ENCODE measurements around the gene ACOT11. TPM values are rescaled to one million over a fixed set of nuclear protein-coding genes. Genes with fewer than 3 reads are reported as not detected.

ACOT11 gene
- total RNA-seq, 1 donor from 2014 or later, result 1.5 TPM

GRCh38 chr1:54583871-54584270 lies 35.8 kb downstream of the ACOT11 start:
- no peak for DNase-seq (ENCODE audit: low spot score)
- no peak for ATAC-seq

GRCh38 chr1:54584575-54584974 lies 36.5 kb downstream of the ACOT11 start:
- ATAC-seq, result no peak

GRCh38 chr1:54585181-54586066 lies 37.4 kb downstream of the ACOT11 start:
- ATAC-seq, result no peak
- no peak for DNase-seq (ENCODE audit: low spot score)

More at GRCh38 chr1:54584575-54584974, 36.5 kb downstream of the ACOT11 start:
- no peak for DNase-seq (ENCODE audit: low spot score)

DNA sequence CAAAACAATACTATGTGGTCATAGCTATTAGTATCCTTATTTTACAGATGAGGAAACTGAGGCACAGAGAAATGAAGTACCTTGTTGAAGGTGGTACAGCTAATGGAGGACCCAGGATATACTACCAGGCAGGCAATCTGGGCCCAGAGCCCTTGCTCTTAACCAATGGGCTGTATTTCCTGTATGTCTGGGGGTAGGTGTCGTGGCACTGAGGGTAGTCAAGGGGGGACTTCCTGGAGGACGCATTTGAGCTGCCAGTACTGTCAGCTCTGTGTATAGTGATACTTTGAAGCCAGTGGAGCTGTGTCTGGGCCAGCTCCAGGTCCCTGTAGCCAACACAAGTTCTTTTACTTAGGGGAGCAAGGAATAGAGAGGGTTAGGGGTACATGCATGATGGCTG lies 40.3 kb downstream of the ACOT11 start:
- DNase-seq (ENCODE audit: low spot score), result no peak
- no peak for ATAC-seq

GRCh38 chr1:54591127-54591756 lies 43.2 kb downstream of the ACOT11 start:
- peak; percentile 65 for DNase-seq (ENCODE audit: low spot score)
- peak; percentile 62 for ATAC-seq

GRCh38 chr1:54593571-54594160 lies 45.6 kb downstream of the ACOT11 start:
- no peak for ATAC-seq
- no peak for DNase-seq (ENCODE audit: low spot score)

DNA sequence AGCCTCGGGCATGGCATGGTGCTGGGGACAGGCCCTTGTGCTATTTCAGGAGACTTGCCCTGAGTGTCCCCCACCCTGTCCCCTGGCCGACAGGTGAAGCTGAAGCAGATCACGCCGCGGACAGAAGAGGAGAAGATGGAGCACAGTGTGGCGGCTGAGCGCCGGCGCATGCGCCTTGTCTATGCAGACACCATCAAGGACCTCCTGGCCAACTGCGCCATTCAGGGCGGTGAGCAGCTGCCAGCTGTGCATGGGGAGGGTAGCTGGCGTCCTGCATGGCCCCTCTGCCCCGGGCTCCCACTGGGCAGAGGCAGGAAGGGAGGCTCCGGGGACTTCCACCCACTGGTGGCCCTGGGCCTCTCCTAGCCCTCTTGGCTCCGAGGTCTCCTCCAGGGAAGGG lies 46.4 kb downstream of the ACOT11 start:
- DNase-seq (ENCODE audit: low spot score), result no peak
- no peak for ATAC-seq

DNA sequence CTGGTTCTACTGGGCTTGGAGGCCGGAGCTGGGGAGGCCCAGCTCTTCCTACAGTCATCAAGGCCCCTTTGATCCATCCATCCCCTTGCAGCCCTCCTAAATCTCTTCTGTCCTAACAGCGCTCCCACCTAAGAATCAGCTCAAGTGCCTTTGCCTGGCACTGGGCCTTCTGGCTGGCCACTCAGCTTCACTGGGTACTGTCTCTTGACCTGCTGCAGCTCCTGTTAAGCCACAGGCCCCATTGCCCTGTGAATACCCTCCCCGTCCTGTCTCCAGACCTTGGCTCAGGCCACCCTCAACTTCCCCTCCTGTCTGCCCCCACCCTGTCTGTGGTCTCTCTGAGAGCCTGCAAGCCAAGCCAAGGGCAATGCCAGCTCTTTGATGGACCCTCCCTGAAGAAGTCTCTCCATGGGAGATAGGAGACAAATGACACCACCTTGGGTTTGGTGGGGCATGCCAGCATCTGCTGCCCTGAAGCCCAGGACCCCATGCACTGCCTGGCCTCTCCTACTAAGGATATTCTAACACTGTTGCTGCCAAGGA lies 48.0 kb downstream of the ACOT11 start:
- DNase-seq (ENCODE audit: low spot score), result no peak
- no peak for ATAC-seq

DNA sequence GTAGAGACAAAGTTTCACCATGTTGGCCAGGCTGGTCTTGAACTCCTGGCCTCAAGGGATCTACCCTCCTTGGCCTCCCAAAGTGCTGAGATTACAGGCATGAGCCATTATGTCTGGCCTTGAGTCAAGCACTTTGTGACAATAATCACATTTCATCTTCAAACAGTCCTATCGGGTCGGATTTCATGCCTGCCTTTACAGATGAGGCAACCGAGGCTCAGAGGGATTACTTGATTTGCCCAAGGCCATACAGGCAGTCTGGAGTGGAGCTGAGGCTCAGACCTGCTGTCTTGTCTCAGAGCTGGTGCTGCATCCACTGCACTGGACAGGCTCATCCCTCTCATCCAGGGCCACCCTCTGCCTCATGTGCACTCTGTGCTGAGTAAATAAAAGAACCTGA lies 48.7 kb downstream of the ACOT11 start:
- DNase-seq (ENCODE audit: low spot score) (no peak), ATAC-seq (no peak)

DNA sequence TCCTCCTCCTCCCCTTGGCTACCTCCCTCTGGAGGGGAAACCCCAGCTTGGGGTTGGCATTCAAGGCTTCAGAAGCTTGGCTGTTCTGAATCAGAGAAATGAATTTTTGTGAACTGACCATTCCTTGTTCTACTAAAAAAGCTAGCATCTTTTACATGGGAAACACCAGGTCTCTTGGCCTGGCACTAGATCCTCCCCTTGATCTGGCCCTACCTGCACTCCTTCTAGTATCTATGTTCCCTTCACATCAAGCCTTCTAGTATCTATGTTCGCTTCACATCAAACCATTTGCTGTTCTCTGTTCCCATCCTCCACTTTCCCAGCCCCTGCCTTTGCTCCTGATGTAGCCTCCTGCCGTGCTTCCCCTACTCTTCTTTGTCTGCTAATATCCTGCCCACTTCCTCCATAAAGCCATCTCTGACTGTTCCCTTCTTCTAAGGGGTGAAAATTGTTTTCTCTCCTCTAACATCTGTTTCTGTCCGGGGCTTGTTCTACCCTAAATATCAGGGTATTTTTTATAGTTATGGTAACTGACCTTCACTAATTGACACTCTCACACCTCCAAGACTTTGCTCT lies 49.5 kb downstream of the ACOT11 start:
- DNase-seq (ENCODE audit: low spot score), result no peak

DNA sequence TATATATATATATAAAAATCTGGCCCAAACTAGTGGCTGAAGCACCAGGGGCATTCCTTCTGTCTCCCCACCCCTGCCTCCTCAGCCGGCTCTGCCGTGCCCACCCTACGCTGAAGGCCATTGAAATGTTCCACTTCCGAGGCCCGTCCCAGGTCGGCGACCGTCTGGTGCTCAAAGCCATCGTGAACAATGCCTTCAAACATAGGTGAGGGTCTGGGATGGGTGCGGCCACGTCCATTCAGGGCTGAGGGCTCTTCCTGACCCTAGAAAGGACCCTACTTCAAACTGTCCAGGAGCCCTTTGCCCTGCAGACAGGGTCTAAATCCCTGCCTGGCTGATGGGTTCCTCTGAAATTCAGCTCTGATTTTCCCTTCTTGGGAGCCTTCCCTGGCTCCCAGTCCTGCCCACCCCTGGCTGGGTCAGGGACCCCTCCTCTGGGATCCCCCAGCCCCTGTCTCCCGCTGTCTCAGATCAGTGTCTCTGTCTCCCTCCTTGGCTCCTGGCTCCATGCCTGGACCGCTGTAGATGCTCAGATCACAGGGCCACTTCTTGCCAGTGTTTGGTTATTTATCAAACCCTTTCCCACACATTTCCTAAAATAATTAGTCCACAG lies 51.3 kb downstream of the ACOT11 start:
- ATAC-seq (peak; percentile 22), DNase-seq (ENCODE audit: low spot score) (no peak)

More for the DNA sequence above, 49.5 kb downstream of the ACOT11 start:
- no peak for ATAC-seq

GRCh38 chr1:54600947-54601721 lies 53.1 kb downstream of the ACOT11 start:
- DNase-seq (ENCODE audit: low spot score) (no peak), ATAC-seq (no peak)

- ATAC-seq (peak; percentile 19), DNase-seq (ENCODE audit: low spot score) (no peak)
These were observed 53.7 kb downstream of the ACOT11 start for GRCh38 chr1:54601730-54602129.

GRCh38 chr1:54602554-54602953 lies 54.5 kb downstream of the ACOT11 start:
- ATAC-seq, result no peak
- no peak for DNase-seq (ENCODE audit: low spot score)

- ATAC-seq (no peak), DNase-seq (ENCODE audit: low spot score) (no peak)
These were observed 55.2 kb downstream of the ACOT11 start for GRCh38 chr1:54603241-54603640.

GRCh38 chr1:54604051-54604450 lies 56.0 kb downstream of the ACOT11 start:
- ATAC-seq, result no peak
- DNase-seq (ENCODE audit: low spot score), result no peak

GRCh38 chr1:54604572-54605370 lies 56.7 kb downstream of the ACOT11 start:
- ATAC-seq, result no peak

DNA sequence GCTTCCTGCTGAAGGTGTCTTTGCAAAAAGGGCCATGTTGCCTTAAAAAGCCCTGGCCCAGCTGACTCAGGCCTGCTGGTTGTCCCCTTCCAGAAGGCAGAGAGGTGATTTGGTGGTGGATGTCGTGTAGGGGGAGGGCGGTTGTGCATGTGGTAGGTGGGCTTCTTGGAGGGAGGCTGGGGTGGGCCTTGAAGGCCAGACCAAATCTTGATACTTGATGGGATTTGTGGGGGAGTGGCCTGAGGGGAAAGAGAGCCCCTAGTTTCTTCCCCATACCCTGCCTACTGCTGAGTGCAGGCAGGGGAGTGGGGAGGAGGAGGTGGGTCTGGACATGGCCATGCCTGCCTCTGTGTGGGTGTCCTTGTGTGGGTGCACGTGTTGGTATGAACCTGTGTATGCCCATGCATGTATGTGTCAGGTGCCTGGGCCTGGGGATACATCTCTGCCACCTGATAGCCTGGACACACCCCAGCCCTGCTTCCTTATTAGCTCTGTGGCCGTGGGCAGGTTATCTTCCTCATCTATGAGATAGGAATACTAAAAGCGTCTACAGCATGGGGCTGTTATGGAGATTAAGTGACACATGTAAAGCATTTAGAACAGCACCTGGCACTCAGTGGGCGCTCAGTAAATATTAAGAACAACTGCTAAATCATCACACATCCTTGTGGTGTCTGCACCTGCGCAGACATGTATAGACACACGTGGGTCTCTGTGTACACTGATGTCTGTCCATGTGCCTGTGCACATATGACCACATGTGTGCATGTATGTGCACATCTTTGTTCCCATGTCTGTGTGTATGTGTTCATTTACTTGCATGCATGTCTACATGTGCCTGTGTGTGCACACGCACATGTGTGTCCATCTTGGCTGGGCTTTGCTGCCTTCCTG lies 58.3 kb downstream of the ACOT11 start:
- ATAC-seq (no peak), DNase-seq (ENCODE audit: low spot score) (no peak)

More at GRCh38 chr1:54604572-54605370, 56.7 kb downstream of the ACOT11 start:
- no peak for DNase-seq (ENCODE audit: low spot score)
